A673 (cell line): ENCODE results near the gene MARK1.

Source experiments
- EZH2 ChIP-seq: fragments of 200-600 bp; sonication (generic); IDR thresholded peaks from 2 replicates; pipeline ENCODE4 v1.6.1; 2017; ENCODE audit warnings: borderline replicate concordance, low read depth, mild to moderate bottlenecking, mixed read lengths, antibody characterized with exemption, low read length; ENCODE audit not compliant: poor library complexity, severe bottlenecking
- TF ChIP-seq, protein P1 (sequence below): fragments of 300-800, 200-600 bp; sonication (generic); conservative IDR thresholded peaks from 2 replicates; pipeline ENCODE4 v1.5.1; 2017; ENCODE audit warnings: low read depth, mild to moderate bottlenecking, antibody characterized with exemption, low read length, moderate library complexity, mixed read lengths

DNA sequence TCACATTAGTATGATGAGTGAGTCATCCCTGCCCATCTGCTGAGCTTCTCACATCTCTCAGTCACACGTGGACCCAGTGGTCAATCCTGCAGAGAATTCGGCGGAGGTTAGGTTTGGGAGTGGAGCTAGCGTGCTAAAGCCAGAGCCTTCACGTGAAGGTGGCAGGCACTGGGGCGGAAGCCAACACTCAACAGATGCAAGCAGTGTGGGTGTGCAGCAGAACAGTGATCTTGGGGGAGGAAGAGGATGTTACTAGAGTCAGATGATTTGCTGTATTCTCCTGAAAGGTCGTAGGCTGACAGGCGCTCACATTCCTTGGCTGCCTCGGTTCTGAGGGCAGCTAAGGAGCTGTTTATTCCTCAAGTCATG lies 168.9 kb downstream of the MARK1 start:
- TF ChIP-seq, protein P1, sequence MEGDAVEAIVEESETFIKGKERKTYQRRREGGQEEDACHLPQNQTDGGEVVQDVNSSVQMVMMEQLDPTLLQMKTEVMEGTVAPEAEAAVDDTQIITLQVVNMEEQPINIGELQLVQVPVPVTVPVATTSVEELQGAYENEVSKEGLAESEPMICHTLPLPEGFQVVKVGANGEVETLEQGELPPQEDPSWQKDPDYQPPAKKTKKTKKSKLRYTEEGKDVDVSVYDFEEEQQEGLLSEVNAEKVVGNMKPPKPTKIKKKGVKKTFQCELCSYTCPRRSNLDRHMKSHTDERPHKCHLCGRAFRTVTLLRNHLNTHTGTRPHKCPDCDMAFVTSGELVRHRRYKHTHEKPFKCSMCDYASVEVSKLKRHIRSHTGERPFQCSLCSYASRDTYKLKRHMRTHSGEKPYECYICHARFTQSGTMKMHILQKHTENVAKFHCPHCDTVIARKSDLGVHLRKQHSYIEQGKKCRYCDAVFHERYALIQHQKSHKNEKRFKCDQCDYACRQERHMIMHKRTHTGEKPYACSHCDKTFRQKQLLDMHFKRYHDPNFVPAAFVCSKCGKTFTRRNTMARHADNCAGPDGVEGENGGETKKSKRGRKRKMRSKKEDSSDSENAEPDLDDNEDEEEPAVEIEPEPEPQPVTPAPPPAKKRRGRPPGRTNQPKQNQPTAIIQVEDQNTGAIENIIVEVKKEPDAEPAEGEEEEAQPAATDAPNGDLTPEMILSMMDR: no peak
- TF ChIP-seq EZH2: no peak
